Suprapubic skin (tissue), 4 donors: ENCODE results near the gene PLEKHG4. TPM values are rescaled to one million over a fixed set of nuclear protein-coding genes. Genes with fewer than 3 reads are reported as not detected.
A peak's percentile ranks its signal among the peaks of the same experiment; 100 is the strongest.

Source experiments
- DNase-seq, 2 donors: peaks; one replicate each; pipeline ENCODE4 v3.0.0-alpha.2; 2019; ENCODE audit warnings: low spot score in 2 of 2
- H3K27ac ChIP-seq: fragments of 200-600 bp; sonication (generic); one replicate; pipeline ENCODE4 v1.5.1; 2019
- H3K27me3 ChIP-seq: fragments of 200-600 bp; sonication (generic); one replicate; pipeline ENCODE4 v1.5.1; 2019
- H3K36me3 ChIP-seq: fragments of 200-600 bp; sonication (generic); one replicate; pipeline ENCODE4 v1.5.1; 2019
- H3K4me1 ChIP-seq: fragments of 200-600 bp; sonication (generic); one replicate; pipeline ENCODE4 v1.5.1; 2019
- H3K4me3 ChIP-seq: fragments of 200-600 bp; sonication (generic); one replicate; pipeline ENCODE4 v1.5.1; 2019; ENCODE audit warnings: mild to moderate bottlenecking
- H3K9me3 ChIP-seq: fragments of 200-600 bp; sonication (generic); one replicate; pipeline ENCODE4 v1.5.1; 2019
- CTCF ChIP-seq, 2 donors: fragments of 200-600 bp in 1 of 2; fragments of 450-650 bp in 1 of 2; sonication (generic) in 1 of 2; IDR thresholded peaks; one replicate each; pipeline ENCODE4 v1.5.1; 2016 to 2019; ENCODE audit warnings: antibody characterized with exemption in 2 of 2, mild to moderate bottlenecking in 1 of 2, moderate library complexity in 1 of 2
- EP300 ChIP-seq: sonication (generic); formaldehyde crosslinking; IDR thresholded peaks from one replicate; pipeline ENCODE4 v1.6.1; 2017; ENCODE audit warnings: antibody characterized with exemption
- POLR2A ChIP-seq, 2 donors: fragments of 450-650 bp; IDR thresholded peaks; one replicate each; pipeline ENCODE4 v1.6.1; 2017; ENCODE audit warnings: antibody characterized with exemption in 2 of 2, mild to moderate bottlenecking in 2 of 2, moderate library complexity in 2 of 2
- POLR2AphosphoS5 ChIP-seq, 3 donors: sonication (generic); formaldehyde crosslinking; IDR thresholded peaks; one replicate each; pipeline ENCODE4 v1.6.1; 2017; ENCODE audit warnings: antibody characterized with exemption in 3 of 3
- WGBS: methylation state at CpG from one replicate; pipeline ENCODE4 v1.1.5; 2018; 5-methylcytosine and 5-hydroxymethylcytosine counted together
- total RNA-seq, 4 donors: library from RNA; depleted of rRNA; stranded (reverse); fragments of >200 nt; gene quantifications; one replicate each; pipeline ENCODE4 v1.1.0, GENCODE V29; 2016

The PLEKHG4 gene
- total RNA-seq, 4 donors from 2014 or later: 13.8 to 36.8 (median 26.9) TPM

- Histone ChIP-seq H3K9me3 (no peaks in the 10 kb centered on the region), H3K4me1 (peaks cover 15% of the 10 kb centered on the region), H3K27me3 (no peaks in the 10 kb centered on the region), H3K36me3 (no peaks in the 10 kb centered on the region), H3K27ac (peak overlapping the region; percentile 45), H3K4me3 (no peak overlapping the region)
- DNase-seq: peak in 1 of 2 donors; percentile 83
- WGBS: 59% methylated on average over 10 of the region's 11 CpGs
- TF ChIP-seq POLR2A (IDR thresholded peaks at IDR 0.05) (no peak), POLR2AphosphoS5 (IDR thresholded peaks at IDR 0.05) (no peak), EP300 (no peak), CTCF (IDR thresholded peaks at IDR 0.05) (no peak)
Observed at GRCh38 chr16:67301080-67301782, 21.9 kb downstream of the PLEKHG4 start.

GRCh38 chr16:67302076-67302475, 22.7 kb downstream of the PLEKHG4 start:
- H3K36me3 ChIP-seq: no peaks in the 10 kb centered on the region
- TF ChIP-seq CTCF (IDR thresholded peaks at IDR 0.05): no peak
- no peak for TF ChIP-seq EP300
- TF ChIP-seq POLR2A (IDR thresholded peaks at IDR 0.05): no peak
- TF ChIP-seq POLR2AphosphoS5 (IDR thresholded peaks at IDR 0.05): no peak
- H3K9me3 ChIP-seq: no peaks in the 10 kb centered on the region
- peak overlapping the region; percentile 45 for H3K27ac ChIP-seq
- 64% methylated on average over 7 of the region's 7 CpGs for WGBS
- DNase-seq: peak in 1 of 2 donors; percentile 21
- peaks cover 15% of the 10 kb centered on the region for H3K4me1 ChIP-seq
- H3K4me3 ChIP-seq: no peak overlapping the region
- H3K27me3 ChIP-seq: no peaks in the 10 kb centered on the region

GRCh38 chr16:67302970-67303369, 23.6 kb downstream of the PLEKHG4 start:
- Histone ChIP-seq H3K4me3 (no peak overlapping the region), H3K27ac (no peak overlapping the region), H3K27me3 (no peaks in the 10 kb centered on the region), H3K9me3 (no peaks in the 10 kb centered on the region), H3K36me3 (no peaks in the 10 kb centered on the region), H3K4me1 (peaks cover 15% of the 10 kb centered on the region)
- DNase-seq: peak in 1 of 2 donors; percentile 56
- 87% methylated on average over 3 of the region's 8 CpGs for WGBS
- TF ChIP-seq POLR2AphosphoS5 (IDR thresholded peaks at IDR 0.05) (no peak), EP300 (no peak), CTCF (IDR thresholded peaks at IDR 0.05) (no peak), POLR2A (IDR thresholded peaks at IDR 0.05) (no peak)

GRCh38 chr16:67304020-67304419, 24.7 kb downstream of the PLEKHG4 start:
- no peaks in the 10 kb centered on the region for H3K27me3 ChIP-seq
- no peak overlapping the region for H3K4me3 ChIP-seq
- peaks cover 15% of the 10 kb centered on the region for H3K4me1 ChIP-seq
- H3K27ac ChIP-seq: no peak overlapping the region
- H3K9me3 ChIP-seq: no peaks in the 10 kb centered on the region
- TF ChIP-seq POLR2A (IDR thresholded peaks at IDR 0.05) (no peak), POLR2AphosphoS5 (IDR thresholded peaks at IDR 0.05) (no peak), EP300 (no peak), CTCF (IDR thresholded peaks at IDR 0.05) (no peak)
- H3K36me3 ChIP-seq: no peaks in the 10 kb centered on the region
- WGBS: 29% methylated on average over 1 of the region's 1 CpG
- peak in 1 of 2 donors; percentile 11 for DNase-seq

GRCh38 chr16:67305216-67306071, 26.1 kb downstream of the PLEKHG4 start:
- Histone ChIP-seq H3K4me1 (peaks cover 15% of the 10 kb centered on the region), H3K4me3 (no peak overlapping the region), H3K9me3 (no peaks in the 10 kb centered on the region), H3K36me3 (no peaks in the 10 kb centered on the region), H3K27me3 (no peaks in the 10 kb centered on the region), H3K27ac (no peak overlapping the region)
- TF ChIP-seq EP300: no peak
- TF ChIP-seq POLR2A (IDR thresholded peaks at IDR 0.05): no peak
- no peak for TF ChIP-seq CTCF (IDR thresholded peaks at IDR 0.05)
- TF ChIP-seq POLR2AphosphoS5 (IDR thresholded peaks at IDR 0.05): no peak
- DNase-seq: peak in 1 of 2 donors; percentile 30
- WGBS: 91% methylated on average over 13 of the region's 13 CpGs
